KMS-11 (cell line): ENCODE results near the gene PRXL2A.

Experiments
- H2AFZ ChIP-seq: fragments of 200-600 bp; sonication (generic); 2 replicates; pipeline ENCODE4 v1.6.1; 2016; ENCODE audit warnings: antibody characterized with exemption, mixed run types, low read depth
- H3K27ac ChIP-seq: fragments of 200-600 bp; sonication (generic); 2 replicates; pipeline ENCODE4 v1.6.1; 2016; ENCODE audit warnings: mild to moderate bottlenecking, mixed run types
- H3K27me3 ChIP-seq: fragments of 200-600 bp; sonication (generic); 2 replicates; pipeline ENCODE4 v1.6.1; 2017; ENCODE audit warnings: mild to moderate bottlenecking, low read depth, mixed run types, moderate library complexity; ENCODE audit not compliant: insufficient read depth
- H3K36me3 ChIP-seq: fragments of 200-600 bp; sonication (generic); 2 replicates; pipeline ENCODE4 v1.6.1; 2017; ENCODE audit warnings: mild to moderate bottlenecking, mixed run types; ENCODE audit not compliant: insufficient read depth
- H3K4me1 ChIP-seq: fragments of 200-600 bp; sonication (generic); 2 replicates; pipeline ENCODE4 v1.6.1; 2016; ENCODE audit warnings: mild to moderate bottlenecking, low read depth, mixed run types; ENCODE audit not compliant: poor library complexity, severe bottlenecking
- H3K4me2 ChIP-seq: fragments of 200-600 bp; sonication (generic); 2 replicates; pipeline ENCODE4 v1.7.0; 2016; ENCODE audit warnings: mild to moderate bottlenecking, mixed run types
- H3K4me3 ChIP-seq: fragments of 200-600 bp; sonication (generic); IDR thresholded peaks from 2 replicates; pipeline ENCODE4 v1.6.1; 2017; ENCODE audit warnings: low read depth, low read length, mixed read lengths; ENCODE audit not compliant: insufficient read depth
- H3K79me2 ChIP-seq: fragments of 200-600 bp; sonication (generic); 2 replicates; pipeline ENCODE4 v1.6.1; 2016; ENCODE audit warnings: low read depth, mixed run types; ENCODE audit not compliant: insufficient read depth
- H3K9ac ChIP-seq: fragments of 200-600 bp; sonication (generic); 2 replicates; pipeline ENCODE4 v1.6.1; 2016; ENCODE audit warnings: mild to moderate bottlenecking, mixed run types
- H4K20me1 ChIP-seq: fragments of 200-600 bp; sonication (generic); 2 replicates; pipeline ENCODE4 v1.6.1; 2016; ENCODE audit warnings: mild to moderate bottlenecking, mixed run types; ENCODE audit not compliant: insufficient read depth
- CTCF ChIP-seq: fragments of 200-600 bp; sonication (generic); conservative IDR thresholded peaks from 2 replicates; pipeline ENCODE4 v1.6.1; 2017; ENCODE audit warnings: low read depth, mild to moderate bottlenecking, antibody characterized with exemption, low read length, moderate library complexity, mixed read lengths

PRXL2A gene

GRCh38 chr10:80400136-80400804, 8.1 kb upstream of the PRXL2A start:
- no peaks in the 10 kb centered on the region for H4K20me1 ChIP-seq
- no peaks in the 10 kb centered on the region for H3K36me3 ChIP-seq
- no peak overlapping the region for H3K4me3 ChIP-seq
- H3K79me2 ChIP-seq: no peaks in the 10 kb centered on the region
- H2AFZ ChIP-seq: no peak overlapping the region
- H3K27ac ChIP-seq: no peak overlapping the region
- no peaks in the 10 kb centered on the region for H3K27me3 ChIP-seq
- no peak for TF ChIP-seq CTCF
- H3K4me2 ChIP-seq: no peak overlapping the region
- H3K4me1 ChIP-seq: no peaks in the 10 kb centered on the region
- H3K9ac ChIP-seq: no peak overlapping the region

- Histone ChIP-seq H3K4me1 (no peaks in the 10 kb centered on the region), H3K27me3 (no peaks in the 10 kb centered on the region), H2AFZ (no peak overlapping the region), H3K9ac (no peak overlapping the region), H3K4me2 (no peak overlapping the region), H4K20me1 (no peaks in the 10 kb centered on the region), H3K79me2 (no peaks in the 10 kb centered on the region), H3K27ac (no peak overlapping the region), H3K36me3 (no peaks in the 10 kb centered on the region), H3K4me3 (no peak overlapping the region)
- TF ChIP-seq CTCF: no peak
These were observed 3.3 kb upstream of the PRXL2A start for GRCh38 chr10:80405035-80405434.

GRCh38 chr10:80405626-80406025, 2.7 kb upstream of the PRXL2A start:
- no peaks in the 10 kb centered on the region for H3K36me3 ChIP-seq
- H2AFZ ChIP-seq: no peak overlapping the region
- H3K79me2 ChIP-seq: no peaks in the 10 kb centered on the region
- no peaks in the 10 kb centered on the region for H3K27me3 ChIP-seq
- H3K9ac ChIP-seq: no peak overlapping the region
- H3K4me3 ChIP-seq: no peak overlapping the region
- no peaks in the 10 kb centered on the region for H3K4me1 ChIP-seq
- TF ChIP-seq CTCF: no peak
- no peak overlapping the region for H3K27ac ChIP-seq
- H4K20me1 ChIP-seq: no peaks in the 10 kb centered on the region
- no peak overlapping the region for H3K4me2 ChIP-seq

GRCh38 chr10:80406204-80406603, 2.1 kb upstream of the PRXL2A start:
- Histone ChIP-seq H3K4me1 (no peaks in the 10 kb centered on the region), H3K27me3 (no peaks in the 10 kb centered on the region), H3K79me2 (no peaks in the 10 kb centered on the region), H3K4me2 (no peak overlapping the region), H3K36me3 (no peaks in the 10 kb centered on the region), H3K4me3 (no peak overlapping the region), H2AFZ (no peak overlapping the region), H3K27ac (no peak overlapping the region), H4K20me1 (no peaks in the 10 kb centered on the region), H3K9ac (no peak overlapping the region)
- TF ChIP-seq CTCF: no peak
